NCI-H748 (cell line): ENCODE results near the gene INVS.
"Not testable (repeated sequence)": the region's sequence is repeated elsewhere in the genome, so short reads cannot be mapped to it uniquely, and the experiment has no call there.

Experiments
- DNase-seq: peaks from one replicate; lab custom pipeline; 2025; ENCODE audit not compliant: unreplicated experiment; lab: John Stamatoyannopoulos, UW

INVS gene

DNA sequence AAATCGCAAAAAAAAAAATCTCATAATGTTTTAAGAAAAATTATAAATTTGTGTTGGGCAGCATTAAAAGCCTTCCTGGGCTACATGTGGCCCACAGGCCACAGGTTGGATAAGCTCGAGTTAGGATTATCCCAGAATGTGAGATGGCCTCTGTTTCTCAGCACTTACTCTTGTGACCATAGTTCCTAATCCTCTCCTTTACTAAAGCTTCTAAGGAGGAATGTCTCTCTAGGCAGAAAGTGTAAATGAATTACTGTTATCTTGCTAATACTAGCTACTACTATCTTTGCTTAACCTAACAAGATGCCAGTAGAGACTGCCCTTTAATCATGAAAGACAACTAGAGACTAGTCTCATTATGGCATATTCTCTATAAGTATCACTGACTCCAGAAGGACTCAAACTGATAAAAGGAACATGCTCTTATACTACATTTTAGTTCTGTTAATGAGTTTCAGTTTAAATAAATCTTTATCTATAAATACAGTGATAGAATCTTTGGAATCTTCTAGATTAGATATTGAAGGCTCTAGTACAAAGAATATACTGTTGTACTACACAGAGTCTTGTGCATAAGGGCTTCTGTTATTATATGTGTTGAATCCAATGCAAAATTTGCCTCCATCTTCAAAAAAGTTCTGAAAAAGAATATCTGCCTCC is 13.8 kb downstream of the INVS start:
- no peak for DNase-seq

GRCh38 chr9:100117316-100117715 is 18.3 kb downstream of the INVS start:
- DNase-seq = no peak

DNA sequence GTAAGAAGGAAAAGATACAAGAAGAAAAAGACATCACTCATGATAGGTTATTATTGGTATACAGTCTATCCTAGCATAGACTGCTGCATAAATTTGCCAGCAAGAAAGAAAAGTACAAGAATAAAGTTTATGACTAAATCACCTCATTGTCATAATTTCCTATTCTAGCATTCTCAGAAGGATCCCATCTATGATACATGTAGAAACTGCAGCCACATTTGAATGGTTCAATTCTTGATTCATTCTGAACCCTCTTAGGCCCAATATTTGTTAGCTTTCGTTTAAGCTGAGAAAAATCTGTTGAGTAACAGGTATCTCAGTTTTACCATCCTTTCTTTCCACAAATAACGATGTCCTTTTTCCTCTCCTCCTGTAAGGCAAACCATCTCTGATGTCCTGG is 21.2 kb downstream of the INVS start:
- DNase-seq = no peak

GRCh38 chr9:100125236-100125635 is 26.2 kb downstream of the INVS start:
- DNase-seq = no peak

DNA sequence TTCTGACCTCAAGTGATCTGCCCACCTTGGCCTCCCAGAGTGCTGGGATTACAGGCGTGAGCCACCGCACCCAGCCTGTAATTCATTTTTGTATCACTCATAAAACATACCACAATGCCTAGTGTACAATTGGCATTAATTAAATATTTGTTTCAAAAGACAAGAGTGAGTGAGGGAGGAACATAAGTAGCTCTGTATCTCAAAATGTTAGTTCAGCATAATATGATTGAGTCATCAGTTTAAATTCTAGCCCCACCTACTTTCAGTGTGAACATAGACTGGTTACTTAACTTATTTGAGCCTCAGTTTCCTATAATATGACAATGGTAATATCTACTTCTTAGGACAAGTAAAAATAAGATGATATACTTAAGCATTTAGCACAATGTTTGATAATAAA is 26.9 kb downstream of the INVS start:
- no peak for DNase-seq

DNA sequence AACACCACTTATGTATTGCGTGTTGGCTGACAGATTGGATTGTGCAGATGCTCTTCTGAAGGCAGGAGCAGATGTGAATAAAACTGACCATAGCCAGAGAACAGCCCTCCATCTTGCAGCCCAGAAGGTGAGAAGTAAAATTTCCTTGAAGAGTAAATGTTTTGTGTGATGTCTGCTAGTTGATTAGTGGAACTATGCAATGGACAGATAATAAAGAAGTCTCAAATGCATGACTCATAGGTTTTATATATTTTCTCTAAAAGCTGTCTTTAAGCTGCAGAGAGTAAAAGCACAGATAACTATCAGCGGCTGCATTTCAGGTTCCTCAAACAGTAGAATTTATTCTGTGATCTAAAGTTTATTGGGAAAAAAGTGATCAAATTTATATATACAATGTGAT is 27.4 kb downstream of the INVS start:
- no peak for DNase-seq

DNA sequence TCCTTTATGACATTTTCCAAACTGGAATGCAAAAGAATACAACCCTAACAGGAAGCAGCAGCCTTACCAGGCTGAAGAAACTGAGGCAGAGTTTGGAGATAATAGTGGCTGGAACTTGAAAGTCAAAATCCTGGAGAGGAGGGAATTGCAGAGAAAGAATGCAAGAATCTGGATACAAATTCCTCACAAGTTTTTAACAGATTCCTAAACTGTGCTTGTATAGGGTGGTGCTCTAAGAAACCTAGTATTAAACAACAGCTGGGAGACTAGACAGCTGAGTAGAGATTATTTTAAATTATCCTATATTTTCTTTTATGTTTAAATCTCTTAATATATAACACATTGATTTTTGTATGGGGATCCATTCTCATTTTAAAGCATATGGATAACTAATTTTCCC is 30.7 kb downstream of the INVS start:
- DNase-seq = no peak

DNA sequence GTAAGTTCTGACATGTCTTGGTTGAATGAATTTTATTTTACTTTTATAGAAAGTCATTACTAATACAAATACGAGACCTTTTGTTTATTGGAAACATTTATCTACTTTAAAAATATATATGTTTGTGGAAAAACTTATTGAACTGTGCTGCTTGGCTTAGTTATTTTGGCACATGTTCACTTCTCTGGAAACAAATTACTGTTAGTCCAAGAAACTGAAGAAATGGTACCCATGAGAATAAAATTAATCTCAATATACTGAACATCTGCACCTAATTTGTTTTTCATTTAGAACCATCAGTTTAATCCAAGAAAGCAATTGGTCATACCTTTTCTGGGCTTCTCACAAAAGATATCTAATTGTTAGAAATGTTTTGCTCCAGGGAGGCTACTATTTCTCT is 32.2 kb downstream of the INVS start:
- no peak for DNase-seq

GRCh38 chr9:100131875-100132430 is 32.9 kb downstream of the INVS start:
- DNase-seq = no peak

GRCh38 chr9:100134731-100135130 is 35.7 kb downstream of the INVS start:
- no peak for DNase-seq

GRCh38 chr9:100136799-100137198 is 37.8 kb downstream of the INVS start:
- not testable (repeated sequence) for DNase-seq

DNA sequence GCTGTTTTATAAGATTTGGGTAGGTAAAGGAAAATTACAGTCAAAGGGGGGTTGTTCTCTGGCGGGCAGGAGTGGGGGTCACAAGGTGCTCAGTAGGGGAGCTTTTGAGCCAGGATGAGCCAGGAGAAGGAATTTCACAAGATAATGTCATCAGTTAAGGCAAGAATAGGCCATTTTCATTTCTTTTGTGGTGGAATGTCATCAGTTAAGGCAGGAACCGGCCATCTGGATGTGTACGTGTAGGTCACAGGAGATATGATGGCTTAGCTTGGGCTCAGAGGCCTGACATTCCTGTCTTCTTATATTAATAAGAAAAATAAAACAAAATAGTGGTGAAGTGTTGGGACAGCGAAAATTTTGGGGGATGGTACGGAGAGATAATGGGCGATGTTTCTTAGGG is 41.3 kb downstream of the INVS start:
- DNase-seq = not testable (repeated sequence)

DNA sequence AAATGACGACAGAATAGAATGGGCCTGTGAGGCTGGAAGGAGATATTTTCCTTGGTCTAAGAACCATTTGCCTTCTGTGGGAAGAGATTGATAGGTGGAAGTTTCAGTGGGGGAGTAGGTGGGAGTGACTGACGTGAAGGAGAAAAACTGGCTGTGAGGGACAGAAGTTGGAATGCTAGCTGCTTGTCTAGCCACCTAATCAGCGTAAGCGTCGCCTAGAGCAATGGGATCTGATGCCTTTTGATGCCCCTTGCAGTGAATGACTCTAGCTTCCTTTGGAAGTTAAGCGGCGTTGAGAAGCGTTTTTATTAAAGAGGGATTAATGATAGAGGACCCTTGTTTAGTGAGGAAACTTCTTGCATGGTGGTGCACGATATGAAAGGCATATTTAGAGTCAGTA is 42.8 kb downstream of the INVS start:
- not testable (repeated sequence) for DNase-seq

DNA sequence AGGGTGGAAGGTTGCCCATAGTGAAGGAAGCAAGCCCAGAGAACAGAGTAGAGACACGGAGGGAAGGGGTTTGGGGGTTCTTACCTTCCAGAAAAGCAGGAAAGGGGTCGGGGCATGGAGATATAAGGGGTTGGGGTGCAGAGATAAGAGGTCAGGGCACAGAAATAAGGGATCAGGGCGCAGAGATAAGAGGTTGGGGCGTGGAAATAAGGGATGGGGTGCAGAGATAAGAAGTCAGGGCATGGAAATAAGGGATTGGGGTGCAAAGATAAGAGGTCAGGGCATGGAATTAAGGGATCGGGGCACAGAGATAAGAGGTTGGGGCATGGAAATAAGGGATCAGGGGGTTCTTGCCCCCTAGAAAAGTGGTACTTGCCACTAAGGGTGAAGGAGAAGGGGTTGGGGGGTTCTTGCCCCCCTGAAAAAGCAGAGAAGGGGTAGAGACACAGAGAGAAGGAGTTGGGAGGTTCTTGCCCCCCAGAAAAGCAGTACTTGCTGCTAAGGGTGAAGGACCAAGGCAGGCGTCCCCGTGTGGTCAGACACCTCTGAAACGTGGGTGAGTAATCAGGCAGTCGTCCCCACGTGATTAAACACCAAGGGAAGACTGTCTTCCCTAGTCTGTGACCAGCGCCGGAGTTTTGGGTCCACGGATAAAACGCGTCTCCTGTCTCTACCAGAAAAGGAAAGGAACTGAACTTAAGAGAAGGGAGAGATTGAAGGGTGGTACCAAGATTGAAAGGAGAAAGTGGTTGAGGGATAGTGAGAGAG is 46.3 kb downstream of the INVS start:
- not testable (repeated sequence) for DNase-seq

DNA sequence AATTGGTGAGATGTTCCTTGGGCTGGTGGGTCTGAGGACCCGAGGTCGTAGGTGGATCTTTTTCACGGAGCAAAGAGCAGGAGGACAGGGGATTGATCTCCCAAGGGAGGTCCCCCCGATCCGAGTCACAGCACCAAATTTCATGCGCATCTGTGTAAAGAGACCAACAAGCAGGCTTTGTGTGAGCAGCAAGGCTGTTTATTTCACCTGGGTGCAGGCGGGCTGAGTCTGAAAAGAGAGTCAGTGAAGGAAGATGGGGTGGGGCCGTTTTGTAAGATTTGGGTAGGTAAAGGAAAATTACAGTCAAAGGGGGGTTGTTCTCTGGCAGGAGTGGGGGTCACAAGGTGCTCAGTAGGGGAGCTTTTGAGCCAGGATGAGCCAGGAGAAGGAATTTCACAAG is 46.9 kb downstream of the INVS start:
- DNase-seq = not testable (repeated sequence)

DNA sequence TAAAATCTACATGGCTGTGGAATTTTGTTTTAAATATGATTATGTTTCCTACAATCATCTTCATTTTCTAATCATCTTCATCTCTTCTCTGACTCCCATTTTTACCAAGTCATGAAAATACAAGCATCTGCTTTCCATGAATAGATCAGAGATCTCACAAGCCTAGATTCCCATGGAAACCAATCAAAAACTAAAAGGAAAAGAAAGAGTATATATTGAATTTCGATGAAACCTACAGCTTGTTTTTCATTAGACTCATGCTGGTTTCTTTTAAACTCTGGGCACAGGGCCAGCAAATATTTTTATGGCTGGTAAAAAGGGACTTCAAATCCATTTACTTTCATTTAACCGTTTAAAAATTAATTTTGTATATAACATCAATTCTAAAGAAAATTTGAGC is 51.2 kb downstream of the INVS start:
- peak; percentile 90 for DNase-seq

- DNase-seq = no peak
Measured at GRCh38 chr9:100160021-100160420, 61.0 kb downstream of the INVS start.

DNA sequence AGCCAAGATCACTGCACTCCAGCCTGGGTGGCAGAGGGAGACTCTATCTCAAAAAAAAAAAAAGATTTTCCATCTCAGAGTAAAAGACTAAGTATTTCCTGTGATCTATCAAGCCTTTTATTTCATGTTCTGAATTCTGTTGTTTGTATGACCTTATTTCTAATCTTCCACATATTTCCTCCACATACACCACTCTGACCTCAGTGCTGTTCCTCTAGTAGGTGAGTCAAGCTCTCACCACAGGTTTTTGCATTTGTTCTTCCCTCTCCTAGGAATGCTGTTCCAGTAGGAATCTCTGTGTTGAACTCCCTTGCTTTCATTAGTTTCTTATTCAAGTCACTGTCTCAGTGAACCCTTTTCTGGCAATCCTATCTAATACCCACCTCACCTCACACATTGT is 68.1 kb downstream of the INVS start:
- no peak for DNase-seq

DNA sequence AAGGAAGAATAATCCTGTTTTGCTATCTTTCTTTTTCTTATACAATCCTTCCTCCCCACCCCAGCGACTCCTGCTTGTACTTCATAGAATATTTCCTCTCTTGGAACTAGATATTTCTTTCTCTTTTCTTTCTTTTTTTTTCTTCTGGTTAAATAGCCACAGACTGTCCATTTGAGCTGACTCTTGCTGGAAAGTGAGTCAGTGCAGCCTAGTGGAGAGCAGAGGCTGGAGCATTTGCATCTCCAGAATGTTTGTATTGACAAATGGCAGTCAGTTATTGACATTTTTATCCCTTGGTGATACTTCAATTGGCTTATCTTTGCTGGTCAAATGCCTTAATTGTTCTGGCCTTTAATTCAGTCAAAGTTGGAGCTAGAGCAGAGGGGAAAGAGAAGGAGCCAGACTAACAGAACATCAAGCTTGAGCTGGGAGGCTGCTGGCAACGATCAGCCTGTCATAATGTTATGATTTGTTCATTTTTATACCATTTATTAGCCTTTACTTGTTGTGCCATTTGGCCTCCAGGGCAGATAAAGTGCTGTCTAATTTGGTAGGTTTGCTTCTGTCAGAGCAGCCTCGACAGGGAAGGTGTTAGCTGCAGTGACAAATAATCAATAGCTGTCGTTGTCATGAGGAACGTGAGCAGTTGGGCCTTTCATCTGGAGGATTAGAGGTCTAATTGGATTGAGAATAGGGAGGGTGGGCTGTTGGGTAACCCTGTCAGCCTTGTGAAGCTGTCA is 69.0 kb downstream of the INVS start:
- DNase-seq = no peak

DNA sequence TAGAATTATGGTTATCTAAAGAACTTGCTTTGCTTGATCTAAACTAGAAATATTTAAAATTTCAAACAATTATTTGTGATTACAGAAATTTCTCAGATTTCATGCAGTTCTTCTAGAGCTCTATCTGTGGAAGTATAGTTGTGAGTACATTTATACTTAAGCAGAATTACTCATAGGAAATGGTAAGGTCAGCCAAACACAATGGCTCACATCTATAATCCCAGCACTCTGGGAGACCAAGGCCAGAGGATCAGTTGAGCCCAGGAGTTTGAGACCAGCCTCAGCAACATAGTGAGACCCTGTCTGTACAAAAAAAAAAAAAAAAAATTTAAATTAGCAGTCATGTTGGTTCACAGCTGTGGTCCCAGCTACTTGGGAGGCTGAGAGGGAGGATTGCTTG is 71.0 kb downstream of the INVS start:
- DNase-seq = no peak

- DNase-seq = no peak
Measured at GRCh38 chr9:100170556-100170955, 71.5 kb downstream of the INVS start.

DNA sequence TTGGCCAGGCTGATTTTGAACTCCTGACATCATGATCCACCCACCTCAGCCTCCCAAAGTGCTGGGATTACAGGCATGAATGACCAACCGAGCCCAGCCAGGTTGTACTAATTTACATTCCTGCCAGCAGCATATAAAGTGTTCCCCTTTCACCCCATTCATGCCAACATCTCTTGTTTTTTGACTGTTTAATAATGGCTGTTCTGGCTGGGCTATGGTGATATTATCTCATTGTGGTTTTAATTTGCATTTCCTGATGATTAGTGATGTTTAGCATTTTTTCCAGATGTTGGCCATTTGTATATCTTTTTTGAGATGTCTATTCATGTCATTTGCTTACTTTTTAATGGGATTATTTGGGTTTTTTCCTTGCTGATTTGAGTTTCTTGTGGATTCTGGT is 87.3 kb downstream of the INVS start:
- DNase-seq = no peak
